Fibroblast of lung (primary cell): ENCODE measurements around the gene TMX2. TPM values are rescaled to one million over a fixed set of nuclear protein-coding genes. Genes with fewer than 3 reads are reported as not detected.

Experiments
- DNase-seq, 2 donors: peaks; one replicate each; pipeline versions ENCODE4 v3.0.0 to v3.0.0-alpha.2; 2010; ENCODE audit warnings: low read depth in 2 of 2
- H2AFZ ChIP-seq: 2 replicates; pipeline ENCODE4 v1.5.1; 2012; ENCODE audit warnings: low read length, control low read depth, inconsistent platforms
- H3K27ac ChIP-seq: 2 replicates; pipeline ENCODE4 v1.5.1; 2011; ENCODE audit warnings: low read length, control low read depth; ENCODE audit not compliant: insufficient read depth
- H3K27me3 ChIP-seq: 2 replicates; pipeline ENCODE4 v1.5.1; 2011; ENCODE audit warnings: mild to moderate bottlenecking, low read length; ENCODE audit not compliant: control insufficient read depth, insufficient read depth
- H3K36me3 ChIP-seq: 2 replicates; pipeline ENCODE4 v1.5.1; 2011; ENCODE audit warnings: low read length; ENCODE audit not compliant: control insufficient read depth, insufficient read depth
- H3K4me1 ChIP-seq: 2 replicates; pipeline ENCODE4 v1.5.1; 2011; ENCODE audit warnings: low read length; ENCODE audit not compliant: control insufficient read depth, insufficient read depth; ENCODE audit errors: extremely low read depth
- H3K4me2 ChIP-seq: 2 replicates; pipeline ENCODE4 v1.5.1; 2011; ENCODE audit warnings: low read length, control low read depth; ENCODE audit not compliant: insufficient read depth; ENCODE audit errors: extremely low read depth
- H3K4me3 ChIP-seq, 4 experiments: fragments of 200-600 bp in 1 of 4; sonication (generic) in 1 of 4; replicated peaks in 1 of 4; 2 replicates each; pipeline ENCODE4 v1.5.1; 2011 to 2016; ENCODE audit warnings: low read length in 4 of 4, low read depth in 3 of 4, mild to moderate bottlenecking in 3 of 4, control low read depth in 2 of 4, inconsistent platforms in 1 of 4, mixed read lengths in 1 of 4; ENCODE audit not compliant: insufficient read depth in 1 of 4; ENCODE audit errors: control extremely low read depth in 1 of 4
- H3K79me2 ChIP-seq: 2 replicates; pipeline ENCODE4 v1.5.1; 2012; ENCODE audit warnings: mild to moderate bottlenecking, low read length, inconsistent platforms; ENCODE audit not compliant: control insufficient read depth, insufficient read depth
- H3K9ac ChIP-seq: 2 replicates; pipeline ENCODE4 v1.5.1; 2011; ENCODE audit warnings: mild to moderate bottlenecking, low read length, control low read depth; ENCODE audit not compliant: insufficient read depth
- H3K9me3 ChIP-seq: 2 replicates; pipeline ENCODE4 v1.5.1; 2012; ENCODE audit warnings: low read depth, low read length; ENCODE audit not compliant: control insufficient read depth, insufficient read depth
- H4K20me1 ChIP-seq: 2 replicates; pipeline ENCODE4 v1.5.1; 2011; ENCODE audit warnings: low read length; ENCODE audit not compliant: control insufficient read depth, insufficient read depth; ENCODE audit errors: extremely low read depth
- CTCF ChIP-seq, 2 donors: IDR thresholded peaks in 1 of 2; conservative IDR thresholded peaks in 1 of 2; 1 replicate in 1 of 2; 2 replicates in 1 of 2; pipeline ENCODE4 v1.5.1; 2011 to 2012; ENCODE audit warnings: low read length in 2 of 2, control low read depth in 1 of 2, inconsistent platforms in 1 of 2, low read depth in 1 of 2, mild to moderate bottlenecking in 1 of 2
- EZH2 ChIP-seq: IDR thresholded peaks from 2 replicates; pipeline ENCODE4 v1.5.1; 2012; ENCODE audit warnings: low read length, control low read depth, mild to moderate bottlenecking; ENCODE audit errors: missing control alignments
- polyA plus RNA-seq, 2 donors: library from polyadenylated mRNA; depleted of rRNA in 1 of 2; stranded (reverse) in 1 of 2; unstranded in 1 of 2; fragments of >200 nt; gene quantifications; 2 replicates each; pipeline ENCODE4 v1.2.1, GENCODE V29; 2011 to 2012; ENCODE audit warnings: missing spikeins in 1 of 2
- total RNA-seq: library from RNA; depleted of rRNA; stranded (reverse); fragments of >200 nt; gene quantifications from 2 replicates; pipeline ENCODE4 v1.2.1, GENCODE V29; 2014

The TMX2 gene
- total and polyA plus RNA-seq, 2 donors (not counting 1 experiment from before 2014, with no cell fraction given): 62.8 to 71.8 TPM

GRCh38 chr11:57752954-57753353, 40.6 kb downstream of the TMX2 start:
- no peaks in the 10 kb centered on the region for H3K9me3 ChIP-seq
- no peaks in the 10 kb centered on the region for H3K27me3 ChIP-seq
- no peak overlapping the region for H3K4me2 ChIP-seq
- H3K27ac ChIP-seq: no peak overlapping the region
- H3K9ac ChIP-seq: no peak overlapping the region
- H3K4me3 ChIP-seq: no peak overlapping the region
- TF ChIP-seq EZH2 (no peak), CTCF (conservative IDR thresholded peaks at IDR 0.05 in 1 of 2, IDR thresholded peaks at IDR 0.05 in 1 of 2; ENCODE audit: low read depth in 1 of 2, low read length in 2 of 2) (no peak)
- no peaks in the 10 kb centered on the region for H3K36me3 ChIP-seq
- DNase-seq: no peak
- no peak overlapping the region for H2AFZ ChIP-seq
- no peaks in the 10 kb centered on the region for H4K20me1 ChIP-seq
- H3K4me1 ChIP-seq: no peaks in the 10 kb centered on the region
- no peaks in the 10 kb centered on the region for H3K79me2 ChIP-seq

- TF ChIP-seq EZH2 (no peak), CTCF (conservative IDR thresholded peaks at IDR 0.05 in 1 of 2, IDR thresholded peaks at IDR 0.05 in 1 of 2; ENCODE audit: low read depth in 1 of 2, low read length in 2 of 2) (no peak)
- Histone ChIP-seq H2AFZ (no peak overlapping the region), H3K9me3 (no peaks in the 10 kb centered on the region), H3K4me3 (no peak overlapping the region), H3K4me1 (no peaks in the 10 kb centered on the region), H4K20me1 (no peaks in the 10 kb centered on the region), H3K27me3 (no peaks in the 10 kb centered on the region), H3K27ac (no peak overlapping the region), H3K79me2 (peaks cover 14% of the 10 kb centered on the region), H3K36me3 (no peaks in the 10 kb centered on the region), H3K4me2 (no peak overlapping the region), H3K9ac (no peak overlapping the region)
- no peak for DNase-seq
These were observed 45.8 kb downstream of the TMX2 start for GRCh38 chr11:57758174-57758573.

GRCh38 chr11:57761301-57762234, 49.2 kb downstream of the TMX2 start, which contains the start of gene CTNND1:
TSS of gene CTNND1 (plus strand) at chr11:57761802. CDS start at chr11:57791479, 29,677 bp downstream.
- Histone ChIP-seq H3K4me3 (peak within 1 kb of the TSS; percentile 75 to 99 (median 84)), H4K20me1 (peaks cover 5% of the 10 kb centered on the region), H3K27ac (peak within 1 kb of the TSS; percentile 92), H2AFZ (peak within 1 kb of the TSS; percentile 95), H3K4me1 (peaks cover 4% of the 10 kb centered on the region), H3K9me3 (no peaks in the 10 kb centered on the region), H3K4me2 (peak within 1 kb of the TSS; percentile 89), H3K27me3 (no peaks in the 10 kb centered on the region), H3K9ac (peak within 1 kb of the TSS; percentile 80), H3K79me2 (peaks cover 48% of the 10 kb centered on the region), H3K36me3 (no peaks in the 10 kb centered on the region)
- DNase-seq: peak; percentile 97 to 99
- no peak for TF ChIP-seq CTCF (conservative IDR thresholded peaks at IDR 0.05 in 1 of 2, IDR thresholded peaks at IDR 0.05 in 1 of 2; ENCODE audit: low read depth in 1 of 2, low read length in 2 of 2)
- TF ChIP-seq EZH2: no peak
